HTERT RPE-1 (cell line): ENCODE results near the gene OMA1.
"Not testable (repeated sequence)": the region's sequence is repeated elsewhere in the genome, so short reads cannot be mapped to it uniquely, and the experiment has no call there.

Experiments used
- in situ Hi-C: fragments of 300-500 bp; cut with MboI; formaldehyde crosslinking; loops from 4 replicates; pipeline ENCODE4 v1.14.3; 2020; ENCODE audit warnings: low sequenced_read_pairs

Gene OMA1

GRCh38 chr1:58573705-58574591, 27.4 kb upstream of the OMA1 start:
- in situ Hi-C loops = no loop called here

- in situ Hi-C loops = no loop called here
These were observed 26.6 kb upstream of the OMA1 start for GRCh38 chr1:58573138-58573537.

- in situ Hi-C loops = no loop called here
These were observed 26.2 kb upstream of the OMA1 start for GRCh38 chr1:58572690-58573089.

GRCh38 chr1:58571616-58572015, 25.1 kb upstream of the OMA1 start:
- in situ Hi-C loops = no loop called here

DNA sequence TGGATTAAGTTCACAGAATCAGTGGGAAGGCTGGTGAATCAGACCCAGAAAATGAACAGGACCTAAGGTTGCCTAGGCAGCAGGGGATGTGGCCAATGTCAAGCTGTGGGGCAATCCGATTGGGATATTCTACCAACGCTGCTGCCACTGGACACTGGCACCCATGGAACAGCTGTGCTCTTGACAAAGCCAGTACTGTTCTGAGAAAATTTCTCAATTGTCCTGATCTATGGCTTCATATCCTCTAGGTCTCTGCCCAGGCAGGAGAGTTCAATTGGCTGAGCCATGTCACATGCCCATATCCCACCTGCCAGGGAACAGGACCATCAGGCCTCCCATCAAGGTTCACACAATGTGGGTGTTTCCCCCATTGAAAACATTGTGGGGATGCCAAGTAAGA, 24.3 kb upstream of the OMA1 start:
- in situ Hi-C loops = no loop called here

- in situ Hi-C loops = no loop called here
These were observed 23.6 kb upstream of the OMA1 start for GRCh38 chr1:58570094-58570493.

- in situ Hi-C loops = no loop called here
These were observed 22.4 kb upstream of the OMA1 start for GRCh38 chr1:58568911-58569310.

DNA sequence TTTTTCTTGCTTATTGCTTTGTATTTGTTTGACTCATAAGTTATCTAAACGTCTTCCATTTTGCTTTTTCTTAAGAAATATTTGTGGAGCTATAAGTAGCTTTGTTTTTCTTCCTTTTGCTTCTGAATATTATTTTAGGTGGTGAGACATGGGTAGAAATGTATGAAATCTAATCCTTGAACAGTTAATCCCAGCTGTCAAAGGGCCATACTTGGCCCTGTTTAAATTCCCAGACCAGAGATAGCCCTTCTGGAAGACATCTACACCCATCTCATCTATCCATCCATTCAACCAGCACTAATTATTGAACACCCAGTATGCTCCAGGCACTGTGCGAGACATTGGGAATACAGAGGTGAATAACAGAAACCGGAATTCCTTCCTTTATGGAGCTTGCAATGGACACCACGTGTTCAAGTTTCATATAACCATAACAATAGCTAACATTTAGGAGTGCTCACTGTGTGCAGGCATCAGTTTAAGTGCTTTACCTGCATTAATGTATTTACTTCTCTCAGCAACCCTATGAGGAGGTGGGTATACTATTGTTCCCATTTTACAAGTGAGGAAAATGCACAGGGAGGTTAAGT, 21.8 kb upstream of the OMA1 start:
- in situ Hi-C loops = no loop called here

DNA sequence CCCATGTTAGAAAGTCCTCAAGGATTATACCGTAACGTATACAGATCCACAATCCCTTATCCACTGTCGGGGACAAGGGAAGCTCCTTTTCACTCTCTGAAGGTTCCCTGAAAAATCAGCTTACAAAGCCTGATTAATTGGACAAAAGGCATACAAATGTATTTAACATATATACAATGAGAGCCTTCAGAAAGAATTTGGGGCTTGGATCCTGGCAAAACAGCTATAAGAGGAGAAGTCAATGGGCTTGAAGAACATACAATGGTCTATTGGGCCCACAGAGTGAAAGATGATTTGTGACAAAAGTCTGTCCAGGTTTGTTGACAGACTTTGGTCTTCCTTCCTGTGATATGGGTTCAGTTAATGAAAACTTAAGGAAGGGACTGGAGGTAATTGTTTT, 19.8 kb upstream of the OMA1 start:
- in situ Hi-C loops = no loop called here

GRCh38 chr1:58563715-58564114, 17.2 kb upstream of the OMA1 start:
- in situ Hi-C loops = not testable (repeated sequence)

DNA sequence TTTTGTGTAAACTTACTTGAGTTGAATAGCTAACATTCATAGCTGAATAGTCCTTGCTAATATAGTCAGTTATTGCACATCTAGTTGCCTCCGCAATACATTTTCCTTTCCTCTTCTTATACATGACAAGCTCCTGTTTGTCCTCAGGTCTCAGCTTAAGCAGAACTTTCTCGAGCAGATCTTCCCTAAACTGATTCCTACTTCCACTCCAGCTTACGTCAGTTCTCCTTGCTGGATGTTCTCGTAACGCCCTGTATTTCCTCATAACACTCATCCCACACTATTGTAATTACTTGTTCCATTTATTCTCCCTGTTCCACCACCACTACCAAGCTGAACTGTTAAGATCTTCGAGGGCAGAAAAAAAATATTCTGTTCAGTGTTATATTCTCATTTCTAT, 15.1 kb upstream of the OMA1 start:
- in situ Hi-C loops = no loop called here

- in situ Hi-C loops = no loop called here
These were observed 8.9 kb upstream of the OMA1 start for GRCh38 chr1:58555393-58555792.

DNA sequence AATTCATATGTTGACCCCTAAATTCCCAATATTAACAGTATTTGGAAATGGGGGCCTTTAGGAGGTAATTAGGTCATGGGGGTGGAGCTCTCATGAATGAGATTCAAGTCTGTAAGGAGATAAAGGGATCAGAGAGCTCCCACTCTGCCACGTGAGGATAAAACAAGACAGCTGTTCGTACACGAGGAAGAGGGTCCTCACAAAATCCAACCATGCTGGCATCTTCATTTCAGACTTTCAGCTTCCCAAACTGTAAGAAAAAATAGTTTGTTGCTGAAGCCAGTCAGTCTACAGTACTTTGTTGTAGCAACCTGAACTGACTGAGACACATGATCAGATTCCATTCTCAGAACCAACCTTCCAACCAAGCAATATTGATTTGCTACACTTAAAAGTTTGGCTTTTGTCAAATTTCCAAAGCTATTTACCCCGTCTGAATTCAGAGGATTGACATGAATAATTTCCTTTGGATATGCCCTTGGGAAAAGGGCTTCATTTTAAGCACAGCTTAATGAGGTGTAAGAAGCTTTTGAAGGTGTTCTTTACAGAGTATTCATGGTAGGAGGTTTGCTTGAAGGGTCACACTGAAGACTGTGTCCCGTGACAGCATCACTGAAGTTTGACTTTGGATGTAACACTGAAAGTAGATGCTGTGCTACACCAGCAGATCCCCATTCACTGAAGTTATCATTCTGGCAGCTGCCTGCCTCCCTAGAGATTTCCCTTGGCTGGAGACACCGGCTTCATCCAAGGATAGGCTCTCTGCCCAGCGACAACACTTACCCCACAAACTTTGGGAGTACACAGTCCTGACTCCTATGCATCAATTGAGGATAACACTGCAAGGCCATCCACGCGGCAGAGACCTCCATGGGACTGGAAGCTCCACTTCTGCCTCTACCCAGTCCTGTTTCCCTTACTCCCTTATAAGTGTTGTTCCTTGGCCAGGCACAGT, 4.9 kb upstream of the OMA1 start:
- in situ Hi-C loops = no loop called here

- in situ Hi-C loops = not testable (repeated sequence)
These were observed 2.8 kb upstream of the OMA1 start for GRCh38 chr1:58549291-58549690.

GRCh38 chr1:58548371-58548770, 1.8 kb upstream of the OMA1 start:
- in situ Hi-C loops = no loop called here

DNA sequence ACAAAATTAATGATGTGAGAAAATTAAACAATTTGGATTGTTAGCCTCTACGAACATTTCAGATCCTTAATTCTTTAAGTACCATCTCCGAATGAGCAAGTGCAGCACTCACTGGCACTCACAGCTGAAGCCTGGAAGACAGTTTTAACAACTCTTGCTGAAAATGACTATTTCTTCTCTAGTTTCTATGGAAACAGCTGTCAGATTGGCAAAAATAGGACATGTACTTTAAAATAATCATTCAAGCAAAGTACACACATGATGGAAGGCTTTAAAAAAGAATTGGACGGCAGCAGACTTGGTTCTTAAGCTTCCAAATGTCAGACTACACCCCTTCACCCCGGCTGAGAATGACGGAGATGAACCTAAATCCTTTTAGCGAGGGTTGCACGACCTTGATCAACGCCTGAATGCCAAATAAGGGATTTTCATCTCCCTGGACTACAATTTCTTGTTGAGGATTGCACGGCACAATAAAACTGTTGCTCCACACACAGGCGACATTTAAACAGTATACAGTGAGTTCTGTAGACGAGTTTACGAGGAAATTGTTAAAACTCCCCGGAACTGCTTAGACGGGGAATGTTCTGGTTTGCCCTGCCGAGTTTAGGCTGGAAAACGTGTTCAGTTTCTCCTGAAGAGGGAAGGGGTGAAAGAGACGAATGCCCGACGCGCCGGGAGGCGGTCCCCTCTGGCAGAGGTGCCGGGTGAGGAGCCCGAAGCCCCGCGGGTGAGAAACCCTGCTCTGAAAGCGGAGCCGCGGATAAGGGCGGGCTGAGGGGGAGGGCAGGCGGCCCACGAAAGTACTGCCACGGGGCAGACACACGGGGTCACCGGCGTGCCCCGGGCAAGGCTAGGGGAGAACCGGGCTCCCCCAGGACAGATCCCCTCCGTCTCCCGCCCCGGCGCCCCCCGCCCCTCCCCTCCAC, 671 bp downstream of the OMA1 start:
- in situ Hi-C loops = no loop called here

DNA sequence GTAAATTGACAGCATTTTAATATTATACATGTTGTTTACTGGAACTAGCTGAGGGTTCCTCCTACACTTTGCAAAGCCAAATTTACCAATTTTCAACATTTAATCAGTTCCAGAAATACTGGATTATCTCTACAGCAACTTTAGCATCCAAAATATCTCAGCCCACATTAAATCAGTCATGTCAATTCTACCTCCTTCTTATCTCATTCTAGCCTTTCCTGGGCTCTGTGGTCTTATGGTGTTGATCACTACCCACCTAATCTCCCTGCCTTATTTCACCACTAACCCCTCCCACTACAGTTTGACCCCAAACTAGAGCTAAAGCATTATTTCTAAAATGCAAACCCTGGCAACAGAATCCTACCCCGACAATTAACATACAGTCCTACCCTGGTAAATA, 3.3 kb downstream of the OMA1 start:
- in situ Hi-C loops = no loop called here

GRCh38 chr1:58539553-58539952, 7.0 kb downstream of the OMA1 start:
- in situ Hi-C loops = no loop called here

- in situ Hi-C loops = no loop called here
These were observed 7.7 kb downstream of the OMA1 start for GRCh38 chr1:58538821-58539220.

- in situ Hi-C loops = not testable (repeated sequence)
These were observed 14.7 kb downstream of the OMA1 start for GRCh38 chr1:58531842-58532241.
